Measurements from ENCODE around the gene IST1.
A peak's percentile ranks its signal among the peaks of the same experiment; 100 is the strongest.
"Not testable (repeated sequence)": the region's sequence is repeated elsewhere in the genome, so short reads cannot be mapped to it uniquely, and the experiment has no call there.

Gene IST1

GRCh38 chr16:71882505-71883167 lies 12.7 kb upstream of the IST1 start:
- peak; percentile 76 for DNase-seq

- peak; percentile 57 for DNase-seq
These were observed 12.0 kb upstream of the IST1 start for GRCh38 chr16:71883168-71883848.

- DNase-seq = peak; percentile 93
These were observed 11.3 kb upstream of the IST1 start, which contains the start of gene ZNF821 for GRCh38 chr16:71883849-71884638. Gene ZNF821 (minus strand): TSS chr16:71884182. CDS start chr16:71879946, 4,236 bp downstream.

GRCh38 chr16:71885261-71885650 lies 10.1 kb upstream of the IST1 start:
- DNase-seq = peak; percentile 7

GRCh38 chr16:71889147-71889546 lies 6.2 kb upstream of the IST1 start:
- no peak for DNase-seq

GRCh38 chr16:71893888-71894228 lies 1.5 kb upstream of the IST1 start:
- DNase-seq = no peak

- DNase-seq = peak; percentile 66
These were observed 956 bp upstream of the IST1 start for GRCh38 chr16:71894229-71894920.

- DNase-seq = peak; percentile 58
These were observed 491 bp downstream of the IST1 start for GRCh38 chr16:71895679-71896365.

- no peak for DNase-seq
These were observed 1.5 kb downstream of the IST1 start for GRCh38 chr16:71896764-71897368.

- DNase-seq = no peak
These were observed 3.8 kb downstream of the IST1 start for GRCh38 chr16:71899171-71899570.

GRCh38 chr16:71902656-71903365 lies 7.5 kb downstream of the IST1 start:
- DNase-seq = no peak

GRCh38 chr16:71903608-71904007 lies 8.3 kb downstream of the IST1 start:
- no peak for DNase-seq

GRCh38 chr16:71904239-71904638 lies 8.9 kb downstream of the IST1 start:
- no peak for DNase-seq

GRCh38 chr16:71905765-71906164 lies 10.4 kb downstream of the IST1 start:
- DNase-seq = not testable (repeated sequence)

- DNase-seq = no peak
These were observed 15.8 kb downstream of the IST1 start for GRCh38 chr16:71911121-71911520.

GRCh38 chr16:71912534-71913275 lies 17.4 kb downstream of the IST1 start:
- DNase-seq = no peak

GRCh38 chr16:71914802-71915201 lies 19.5 kb downstream of the IST1 start:
- DNase-seq = no peak

GRCh38 chr16:71915350-71915749 lies 20.0 kb downstream of the IST1 start:
- no peak for DNase-seq

GRCh38 chr16:71916397-71916920 lies 21.1 kb downstream of the IST1 start:
- no peak for DNase-seq

- no peak for DNase-seq
These were observed 22.6 kb downstream of the IST1 start for GRCh38 chr16:71917900-71918299.

GRCh38 chr16:71919035-71919434 lies 23.7 kb downstream of the IST1 start:
- DNase-seq = no peak

Measured in NCI-H69 (cell line).